SU-DHL-6 (cell line): ENCODE results near the gene JAML.
"Not testable (repeated sequence)": the region's sequence is repeated elsewhere in the genome, so short reads cannot be mapped to it uniquely, and the experiment has no call there.

Source experiments
- H2AFZ ChIP-seq: fragments of 200-600 bp; sonication (generic); 2 replicates; pipeline ENCODE4 v1.6.1; 2014; ENCODE audit warnings: low read depth, mild to moderate bottlenecking, moderate library complexity, mixed read lengths, antibody characterized with exemption, low read length; ENCODE audit not compliant: severe bottlenecking
- H3F3A ChIP-seq: fragments of 200-600 bp; shearing (Covaris generic); 2 replicates; pipeline ENCODE4 v1.6.0; 2016; ENCODE audit warnings: antibody characterized with exemption, mild to moderate bottlenecking; ENCODE audit not compliant: insufficient read depth
- H3K27ac ChIP-seq: fragments of 200-600 bp; sonication (generic); 2 replicates; pipeline ENCODE4 v1.5.1; 2016; ENCODE audit warnings: low read depth, mild to moderate bottlenecking, low read length, moderate library complexity, mixed read lengths
- H3K27me3 ChIP-seq: fragments of 200-600 bp; sonication (generic), shearing (Covaris generic); 2 replicates; pipeline ENCODE4 v1.6.0; 2014; ENCODE audit warnings: mild to moderate bottlenecking, low read length
- H3K36me3 ChIP-seq: fragments of 200-600 bp; sonication (generic); 2 replicates; pipeline ENCODE4 v1.6.1; 2014; ENCODE audit warnings: mild to moderate bottlenecking, low read length, mixed read lengths
- H3K4me2 ChIP-seq: fragments of 300-600, 200-600 bp; shearing (Covaris generic), sonication (generic); 2 replicates; pipeline ENCODE4 v1.6.0; 2014; ENCODE audit warnings: low read length, low read depth, mild to moderate bottlenecking; ENCODE audit not compliant: poor library complexity, severe bottlenecking
- H3K4me3 ChIP-seq: fragments of 200-600 bp; sonication (generic); 2 replicates; pipeline ENCODE4 v1.5.1; 2014; ENCODE audit warnings: antibody characterized with exemption, low read length, mild to moderate bottlenecking, mixed read lengths; ENCODE audit not compliant: insufficient read depth, poor library complexity, severe bottlenecking
- H3K79me2 ChIP-seq: fragments of 200-600 bp; sonication (generic); 2 replicates; pipeline ENCODE4 v1.6.1; 2014; ENCODE audit warnings: mild to moderate bottlenecking, low read length, moderate library complexity; ENCODE audit not compliant: insufficient read depth
- H3K9ac ChIP-seq: fragments of 200-600 bp; sonication (generic); 2 replicates; pipeline ENCODE4 v1.7.0; 2014; ENCODE audit warnings: mild to moderate bottlenecking, low read length
- H3K9me2 ChIP-seq: fragments of 200-600 bp; sonication (generic); replicated peaks from 2 replicates; pipeline ENCODE4 v1.6.1; 2014; ENCODE audit warnings: low read length; ENCODE audit not compliant: insufficient read depth
- H3K9me3 ChIP-seq: fragments of 200-600 bp; sonication (generic); 2 replicates; pipeline ENCODE4 v1.6.1; 2014; ENCODE audit warnings: low read length, mixed read lengths; ENCODE audit not compliant: insufficient read depth
- H4K20me1 ChIP-seq: fragments of 200-600 bp; sonication (generic); 2 replicates; pipeline ENCODE4 v1.6.1; 2014; ENCODE audit warnings: low read depth, mild to moderate bottlenecking, antibody characterized with exemption, low read length, moderate library complexity, mixed read lengths
- EZH2phosphoT487 ChIP-seq: fragments of 200-600 bp; sonication (generic), shearing (Covaris generic); conservative IDR thresholded peaks from 2 replicates; pipeline ENCODE4 v1.6.1; 2018; ENCODE audit warnings: mild to moderate bottlenecking, antibody characterized with exemption, low read length, moderate library complexity, mixed read lengths
- TF ChIP-seq, protein P1 (sequence below): fragments of 200-600 bp; sonication (generic); IDR thresholded peaks from one replicate; pipeline ENCODE4 v1.5.1; 2017; ENCODE audit warnings: antibody characterized with exemption, mild to moderate bottlenecking, low read length, moderate library complexity; ENCODE audit not compliant: insufficient read depth, poor library complexity, severe bottlenecking

JAML gene

DNA sequence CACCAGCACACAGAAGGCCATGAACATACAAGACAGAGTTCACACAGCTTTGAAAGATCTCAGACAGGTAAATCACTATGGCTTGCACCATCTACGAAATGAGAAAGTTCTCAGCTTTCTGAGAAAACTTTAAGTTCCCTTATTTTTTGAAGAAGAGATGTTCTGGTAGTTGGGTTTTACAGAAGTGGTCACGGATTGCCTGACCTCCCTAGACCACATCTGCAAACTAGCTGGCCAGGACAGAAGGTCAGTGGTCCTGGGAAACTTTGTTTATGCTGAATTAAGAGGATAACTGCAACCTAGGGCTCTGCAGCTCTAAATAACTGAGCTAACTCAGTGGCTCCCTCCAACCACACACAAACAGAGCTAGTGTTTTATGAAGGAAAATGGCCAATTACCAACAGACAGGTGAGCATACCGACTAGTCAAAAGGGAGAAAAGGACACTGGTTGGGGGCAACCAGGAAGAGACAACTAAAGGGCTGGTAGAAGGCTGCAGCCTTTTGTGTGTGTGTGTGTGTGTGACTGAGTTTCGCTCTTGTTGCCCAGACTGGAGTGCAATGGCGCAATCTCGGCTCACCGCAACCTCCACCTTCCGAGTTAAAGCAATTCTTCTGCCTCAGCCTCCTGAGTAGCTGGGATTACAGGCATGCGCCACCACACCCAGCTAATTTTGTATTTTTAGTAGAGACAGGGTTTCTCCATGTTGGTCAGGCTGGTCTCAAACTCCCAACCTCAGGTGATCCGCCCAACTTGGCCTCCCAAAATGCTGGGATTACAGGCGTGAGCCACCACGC lies 39.8 kb downstream of the JAML start:
- Histone ChIP-seq H3K9me2 (no peaks in the 10 kb centered on the region), H3K9me3 (no peaks in the 10 kb centered on the region), H3F3A (no peaks in the 10 kb centered on the region), H3K27me3 (no peaks in the 10 kb centered on the region), H3K4me3 (no peak overlapping the region), H4K20me1 (no peaks in the 10 kb centered on the region), H2AFZ (no peak overlapping the region), H3K36me3 (no peaks in the 10 kb centered on the region), H3K4me2 (no peak overlapping the region), H3K79me2 (no peaks in the 10 kb centered on the region), H3K27ac (no peak overlapping the region), H3K9ac (no peak overlapping the region)
- TF ChIP-seq, protein P1, sequence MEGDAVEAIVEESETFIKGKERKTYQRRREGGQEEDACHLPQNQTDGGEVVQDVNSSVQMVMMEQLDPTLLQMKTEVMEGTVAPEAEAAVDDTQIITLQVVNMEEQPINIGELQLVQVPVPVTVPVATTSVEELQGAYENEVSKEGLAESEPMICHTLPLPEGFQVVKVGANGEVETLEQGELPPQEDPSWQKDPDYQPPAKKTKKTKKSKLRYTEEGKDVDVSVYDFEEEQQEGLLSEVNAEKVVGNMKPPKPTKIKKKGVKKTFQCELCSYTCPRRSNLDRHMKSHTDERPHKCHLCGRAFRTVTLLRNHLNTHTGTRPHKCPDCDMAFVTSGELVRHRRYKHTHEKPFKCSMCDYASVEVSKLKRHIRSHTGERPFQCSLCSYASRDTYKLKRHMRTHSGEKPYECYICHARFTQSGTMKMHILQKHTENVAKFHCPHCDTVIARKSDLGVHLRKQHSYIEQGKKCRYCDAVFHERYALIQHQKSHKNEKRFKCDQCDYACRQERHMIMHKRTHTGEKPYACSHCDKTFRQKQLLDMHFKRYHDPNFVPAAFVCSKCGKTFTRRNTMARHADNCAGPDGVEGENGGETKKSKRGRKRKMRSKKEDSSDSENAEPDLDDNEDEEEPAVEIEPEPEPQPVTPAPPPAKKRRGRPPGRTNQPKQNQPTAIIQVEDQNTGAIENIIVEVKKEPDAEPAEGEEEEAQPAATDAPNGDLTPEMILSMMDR, result no peak
- no peak for TF ChIP-seq EZH2phosphoT487

DNA sequence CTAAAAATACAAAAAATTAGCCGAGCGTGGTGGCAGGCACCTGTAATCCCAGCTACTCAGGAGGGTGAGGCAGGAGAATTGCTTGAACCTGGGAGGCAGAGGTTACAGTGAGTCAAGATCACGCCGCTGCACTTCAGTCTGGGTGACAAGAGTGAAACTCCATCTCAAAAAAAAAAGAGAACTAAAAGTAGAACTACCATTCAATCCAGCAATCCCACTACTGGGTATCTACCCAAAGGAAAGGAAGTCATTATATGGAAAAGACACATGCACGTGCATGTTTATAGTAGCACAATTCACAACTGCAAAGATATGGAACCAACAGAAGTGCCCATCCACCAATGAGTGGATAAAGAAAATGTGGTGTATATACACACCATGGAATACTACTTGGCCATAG lies 41.1 kb downstream of the JAML start:
- H3K4me2 ChIP-seq, H3K27me3 ChIP-seq, H3K9me2 ChIP-seq: not testable (repeated sequence)

DNA sequence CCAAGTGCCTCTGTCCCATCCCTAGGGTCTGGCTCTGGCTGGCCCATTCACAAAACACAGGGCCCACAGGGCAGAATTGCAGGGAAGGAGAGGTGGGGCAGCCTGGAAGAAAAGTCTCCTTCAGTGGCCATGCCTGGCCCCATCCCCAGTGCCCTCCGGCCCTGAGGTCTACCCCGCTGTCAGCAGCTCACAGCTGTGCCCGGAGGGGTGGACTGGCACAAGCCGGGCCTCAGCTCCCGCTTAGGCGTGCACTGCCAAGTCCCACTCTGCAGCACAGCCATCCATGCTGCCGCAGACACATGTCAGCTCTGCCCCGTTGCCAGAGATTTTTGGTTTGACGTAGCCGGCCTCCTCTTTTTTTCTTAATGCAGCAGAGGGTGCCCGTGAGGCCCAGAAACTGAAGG lies 44.5 kb downstream of the JAML start:
- no peaks in the 10 kb centered on the region for H4K20me1 ChIP-seq
- no peaks in the 10 kb centered on the region for H3K27me3 ChIP-seq
- H3F3A ChIP-seq, result no peaks in the 10 kb centered on the region
- H3K4me2 ChIP-seq, result no peak overlapping the region
- H3K79me2 ChIP-seq, result no peaks in the 10 kb centered on the region
- no peak for TF ChIP-seq EZH2phosphoT487
- TF ChIP-seq, protein P1, result no peak
- H3K36me3 ChIP-seq, result no peaks in the 10 kb centered on the region
- H3K4me3 ChIP-seq, result no peak overlapping the region
- H2AFZ ChIP-seq, result no peak overlapping the region
- H3K9me3 ChIP-seq, result no peaks in the 10 kb centered on the region
- no peaks in the 10 kb centered on the region for H3K9me2 ChIP-seq
- H3K27ac ChIP-seq, result no peak overlapping the region
- no peak overlapping the region for H3K9ac ChIP-seq

More for the DNA sequence above, 41.1 kb downstream of the JAML start:
- H3K36me3 ChIP-seq, H3K27ac ChIP-seq, H3K9me3 ChIP-seq, H2AFZ ChIP-seq, H3F3A ChIP-seq, H3K79me2 ChIP-seq, H3K4me3 ChIP-seq, H4K20me1 ChIP-seq, H3K9ac ChIP-seq: not testable (repeated sequence)

DNA sequence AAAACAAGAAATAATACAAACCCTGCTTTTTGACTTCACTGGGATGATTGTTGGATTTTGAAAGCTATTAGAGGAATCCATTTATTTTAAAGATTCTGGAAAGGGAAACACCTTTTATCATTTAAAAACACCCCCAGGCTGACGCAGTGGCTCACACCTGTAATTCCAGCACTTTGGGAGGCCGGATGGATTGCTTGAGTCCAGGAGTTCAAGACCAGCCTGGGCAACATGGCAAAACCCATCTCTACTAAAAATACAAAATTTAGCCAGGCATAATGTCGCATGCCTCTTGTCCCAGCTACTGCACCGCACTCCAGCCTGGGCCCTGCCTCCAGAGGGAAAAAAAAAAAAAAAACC lies 48.1 kb downstream of the JAML start:
- H3K4me3 ChIP-seq, result no peak overlapping the region

More for the DNA sequence above, 48.1 kb downstream of the JAML start:
- no peak overlapping the region for H3K4me2 ChIP-seq
- H4K20me1 ChIP-seq, result no peaks in the 10 kb centered on the region
- no peaks in the 10 kb centered on the region for H3K79me2 ChIP-seq
- no peaks in the 10 kb centered on the region for H3K9me2 ChIP-seq
- H2AFZ ChIP-seq, result no peak overlapping the region
- no peaks in the 10 kb centered on the region for H3K36me3 ChIP-seq
- H3F3A ChIP-seq, result no peaks in the 10 kb centered on the region
- no peak overlapping the region for H3K27ac ChIP-seq
- no peaks in the 10 kb centered on the region for H3K27me3 ChIP-seq
- TF ChIP-seq EZH2phosphoT487, result no peak
- TF ChIP-seq, protein P1, result no peak
- no peaks in the 10 kb centered on the region for H3K9me3 ChIP-seq
- H3K9ac ChIP-seq, result no peak overlapping the region
